ENCODE results near the gene ESYT2. TPM values are rescaled to one million over a fixed set of nuclear protein-coding genes. Genes with fewer than 3 reads are reported as not detected.

ESYT2 gene
- total RNA-seq, 1 experiment from 2014 or later: 98.3 TPM

- in situ Hi-C loops (cut with HindIII; ENCODE audit: low pct_unique_long_range_greater_than_20kb, low sequenced_read_pairs): no loop called here
Observed at GRCh38 chr7:158759245-158759614, 70.1 kb downstream of the ESYT2 start.

DNA sequence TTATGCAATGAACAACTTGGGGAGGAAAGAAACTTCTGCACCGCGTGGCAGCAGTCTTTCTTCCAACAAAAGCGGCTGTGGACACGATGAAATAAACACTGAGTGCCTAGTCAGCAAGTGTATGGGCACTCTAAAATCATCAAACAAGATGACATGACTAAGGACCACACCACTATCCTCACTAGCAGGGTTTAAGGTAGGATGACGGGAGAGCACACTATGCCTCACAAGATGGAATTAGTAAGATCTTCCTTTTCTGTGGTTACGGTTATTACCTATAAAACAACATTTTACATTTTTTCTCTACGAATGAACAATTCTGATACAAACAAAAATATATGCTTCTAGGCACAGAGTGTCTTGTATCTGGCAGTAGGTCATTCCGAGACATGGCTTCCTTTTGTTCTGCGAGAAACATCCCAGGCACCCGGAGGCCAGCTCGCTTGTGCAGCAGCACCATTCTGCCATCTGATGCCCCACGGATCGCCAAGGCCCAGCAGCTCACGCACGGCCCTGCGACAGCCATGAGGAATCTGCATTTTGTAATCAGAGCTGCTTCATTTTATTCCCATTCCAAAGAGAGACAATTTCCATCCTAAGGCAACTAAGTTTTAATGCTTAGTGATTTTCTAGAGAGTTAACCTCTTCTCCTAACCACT is 70.6 kb downstream of the ESYT2 start:
- in situ Hi-C loops (cut with HindIII; ENCODE audit: low pct_unique_long_range_greater_than_20kb, low sequenced_read_pairs): no loop called here
- DNase-seq (ENCODE audit: low read depth): no peak

More at GRCh38 chr7:158759245-158759614, 70.1 kb downstream of the ESYT2 start:
- no peak for DNase-seq (ENCODE audit: low read depth)

- no peak for DNase-seq (ENCODE audit: low read depth)
- in situ Hi-C loops (cut with HindIII; ENCODE audit: low pct_unique_long_range_greater_than_20kb, low sequenced_read_pairs): no loop called here
Observed at GRCh38 chr7:158757404-158757989, 71.8 kb downstream of the ESYT2 start.

- in situ Hi-C loops (cut with HindIII; ENCODE audit: low pct_unique_long_range_greater_than_20kb, low sequenced_read_pairs): no loop called here
- no peak for DNase-seq (ENCODE audit: low read depth)
Observed at GRCh38 chr7:158754746-158755444, 74.4 kb downstream of the ESYT2 start.

- DNase-seq (ENCODE audit: low read depth): no peak
- in situ Hi-C loops (cut with HindIII; ENCODE audit: low pct_unique_long_range_greater_than_20kb, low sequenced_read_pairs): no loop called here
Observed at GRCh38 chr7:158753900-158754299, 75.4 kb downstream of the ESYT2 start.

DNA sequence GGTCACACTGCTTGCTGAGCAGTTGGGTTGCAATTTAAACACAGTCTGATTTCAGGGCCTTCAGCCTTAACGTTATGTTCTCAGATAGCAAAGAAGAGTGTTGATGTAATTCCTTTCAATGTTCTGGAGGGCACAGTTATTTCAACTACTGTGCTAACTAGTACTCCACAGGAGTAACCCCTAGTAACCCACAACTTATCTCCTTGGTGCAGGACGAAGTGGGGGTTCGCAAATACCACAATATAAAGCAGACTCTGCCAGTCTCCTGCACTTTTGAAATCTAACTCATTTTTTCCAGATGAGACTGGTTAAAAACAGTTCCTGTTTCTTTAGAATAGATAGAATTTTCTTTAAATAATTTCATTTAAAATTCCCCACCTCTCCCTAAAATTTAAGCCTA is 77.6 kb downstream of the ESYT2 start:
- no peak for DNase-seq (ENCODE audit: low read depth)
- in situ Hi-C loops (cut with HindIII; ENCODE audit: low pct_unique_long_range_greater_than_20kb, low sequenced_read_pairs): no loop called here

DNA sequence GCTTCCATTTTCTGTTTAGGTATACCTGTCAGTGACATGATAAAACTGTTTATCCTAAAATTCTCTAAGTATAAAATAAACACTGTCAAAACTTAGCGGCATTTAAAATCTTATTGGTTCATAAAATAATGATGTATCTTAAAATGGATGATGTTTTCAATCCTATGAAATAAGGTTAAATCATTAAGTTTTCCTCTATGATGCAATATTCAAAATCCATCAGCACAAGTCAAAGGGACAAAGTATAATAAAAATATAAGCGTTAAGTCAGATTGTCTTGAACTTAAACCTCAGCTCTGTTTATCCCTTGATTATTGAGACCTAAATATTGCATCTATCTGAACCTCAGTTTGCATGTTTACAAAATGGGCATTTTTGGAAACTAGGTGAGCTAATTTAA is 78.1 kb downstream of the ESYT2 start:
- in situ Hi-C loops (cut with HindIII; ENCODE audit: low pct_unique_long_range_greater_than_20kb, low sequenced_read_pairs): no loop called here
- DNase-seq (ENCODE audit: low read depth): no peak

DNA sequence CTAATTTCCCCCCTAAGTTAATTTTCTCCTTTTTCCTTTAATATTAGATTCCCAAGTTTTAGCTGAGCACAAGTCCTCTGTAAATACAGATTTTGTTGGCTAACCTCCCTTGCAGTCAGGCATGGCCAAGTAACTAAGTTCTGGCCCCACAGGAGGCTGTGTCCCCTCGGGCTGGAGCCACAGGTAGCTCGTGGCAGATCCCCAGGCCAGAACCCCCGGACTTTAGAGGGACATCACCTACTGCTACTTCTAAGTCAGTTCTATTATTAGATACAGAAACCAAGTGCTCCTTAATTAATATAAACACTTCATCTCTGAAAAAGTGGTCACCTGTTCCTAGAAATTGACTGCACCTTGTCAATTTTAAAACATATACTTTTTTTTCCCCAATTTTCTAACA is 78.6 kb downstream of the ESYT2 start:
- DNase-seq (ENCODE audit: low read depth): no peak
- in situ Hi-C loops (cut with HindIII; ENCODE audit: low pct_unique_long_range_greater_than_20kb, low sequenced_read_pairs): no loop called here

GRCh38 chr7:158749396-158749795 is 79.9 kb downstream of the ESYT2 start:
- DNase-seq (ENCODE audit: low read depth): no peak
- in situ Hi-C loops (cut with HindIII; ENCODE audit: low pct_unique_long_range_greater_than_20kb, low sequenced_read_pairs): no loop called here

DNA sequence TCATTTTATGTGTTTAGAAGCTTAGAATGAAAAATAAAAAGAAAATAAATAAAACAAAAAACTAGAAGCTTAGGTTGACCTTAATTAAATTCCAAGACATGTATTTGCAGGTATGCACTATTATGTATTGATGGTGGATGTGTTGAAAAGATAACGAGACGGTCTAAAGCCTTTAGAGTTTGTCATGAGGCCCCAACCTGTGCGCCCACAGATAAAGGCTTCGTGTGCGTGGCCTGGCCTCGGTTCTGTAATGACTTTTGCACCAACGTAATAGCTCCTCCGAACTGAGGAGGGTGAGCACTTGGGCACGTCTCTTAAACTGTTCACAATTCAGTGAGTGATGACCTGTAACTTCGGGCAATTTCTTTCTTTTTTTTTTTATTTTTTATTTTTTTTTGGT is 81.0 kb downstream of the ESYT2 start:
- no peak for DNase-seq (ENCODE audit: low read depth)
- in situ Hi-C loops (cut with HindIII; ENCODE audit: low pct_unique_long_range_greater_than_20kb, low sequenced_read_pairs): no loop called here

GRCh38 chr7:158747408-158747807 is 81.9 kb downstream of the ESYT2 start:
- in situ Hi-C loops (cut with HindIII; ENCODE audit: low pct_unique_long_range_greater_than_20kb, low sequenced_read_pairs): no loop called here

GRCh38 chr7:158746957-158747356 is 82.4 kb downstream of the ESYT2 start:
- no peak for DNase-seq (ENCODE audit: low read depth)
- in situ Hi-C loops (cut with HindIII; ENCODE audit: low pct_unique_long_range_greater_than_20kb, low sequenced_read_pairs): no loop called here

More at GRCh38 chr7:158747408-158747807, 81.9 kb downstream of the ESYT2 start:
- DNase-seq (ENCODE audit: low read depth): no peak

GRCh38 chr7:158745057-158745715 is 84.1 kb downstream of the ESYT2 start:
- no peak for DNase-seq (ENCODE audit: low read depth)
- in situ Hi-C loops (cut with HindIII; ENCODE audit: low pct_unique_long_range_greater_than_20kb, low sequenced_read_pairs): no loop called here

- in situ Hi-C loops (cut with HindIII; ENCODE audit: low pct_unique_long_range_greater_than_20kb, low sequenced_read_pairs): no loop called here
- DNase-seq (ENCODE audit: low read depth): no peak
Observed at GRCh38 chr7:158744070-158744469, 85.2 kb downstream of the ESYT2 start.

DNA sequence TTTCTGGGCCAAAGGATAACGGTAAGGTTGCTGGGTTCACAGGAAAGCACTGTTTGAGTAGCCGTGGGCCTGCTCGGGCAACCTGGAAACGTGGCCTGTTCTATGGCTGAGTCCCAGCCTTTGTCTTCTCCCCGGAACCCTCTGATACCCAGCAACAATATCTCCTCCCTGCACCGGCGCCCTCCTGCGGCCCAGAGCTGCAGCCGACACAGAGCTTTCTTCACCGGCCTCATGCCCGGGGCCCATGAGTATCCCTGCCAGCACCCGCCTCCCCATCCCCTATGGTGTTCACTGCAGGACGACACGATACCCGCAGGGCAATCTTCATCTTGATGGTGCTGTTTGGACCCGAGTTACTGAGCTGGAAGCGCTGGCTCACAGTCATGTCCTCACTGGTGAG is 86.1 kb downstream of the ESYT2 start:
- in situ Hi-C loops (cut with HindIII; ENCODE audit: low pct_unique_long_range_greater_than_20kb, low sequenced_read_pairs): no loop called here
- no peak for DNase-seq (ENCODE audit: low read depth)

DNA sequence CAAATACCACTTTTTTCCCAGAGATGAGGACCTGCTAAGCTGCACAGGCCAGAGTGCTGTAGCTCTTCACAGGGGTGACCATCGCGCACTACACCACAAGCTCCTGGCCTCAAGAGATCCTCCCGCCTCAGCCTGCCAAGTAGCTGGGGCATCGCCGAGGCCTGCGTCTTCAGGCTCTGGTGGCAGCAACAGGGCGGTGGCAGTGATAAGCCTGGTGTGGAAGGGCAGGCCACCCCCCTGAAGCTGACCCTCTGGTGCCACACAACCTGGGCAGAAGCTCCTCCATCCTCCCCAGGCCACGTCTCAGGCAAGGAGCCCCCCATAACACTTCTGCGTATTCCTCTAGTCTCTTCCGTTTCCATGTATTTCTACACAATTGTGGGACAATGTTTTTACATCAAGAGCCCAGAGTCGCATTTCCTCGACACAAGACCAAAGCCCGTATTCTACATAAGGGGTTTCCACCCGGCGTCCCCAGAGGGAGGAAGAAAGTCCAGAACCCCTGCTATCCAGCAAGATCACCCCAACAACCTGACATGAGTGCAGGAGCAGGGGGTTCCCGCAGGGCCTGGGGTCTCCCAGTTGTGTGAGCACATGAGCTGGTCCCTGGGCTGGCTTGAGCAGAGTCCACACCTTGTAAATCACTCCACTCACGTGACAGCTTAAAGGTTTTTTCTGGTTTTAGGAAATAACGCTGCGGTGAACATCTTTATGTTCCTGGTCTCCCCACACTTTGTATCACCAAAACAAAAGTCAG is 87.1 kb downstream of the ESYT2 start:
- in situ Hi-C loops (cut with HindIII; ENCODE audit: low pct_unique_long_range_greater_than_20kb, low sequenced_read_pairs): no loop called here
- no peak for DNase-seq (ENCODE audit: low read depth)

GRCh38 chr7:158741294-158741666 is 88.0 kb downstream of the ESYT2 start:
- no peak for DNase-seq (ENCODE audit: low read depth)

DNA sequence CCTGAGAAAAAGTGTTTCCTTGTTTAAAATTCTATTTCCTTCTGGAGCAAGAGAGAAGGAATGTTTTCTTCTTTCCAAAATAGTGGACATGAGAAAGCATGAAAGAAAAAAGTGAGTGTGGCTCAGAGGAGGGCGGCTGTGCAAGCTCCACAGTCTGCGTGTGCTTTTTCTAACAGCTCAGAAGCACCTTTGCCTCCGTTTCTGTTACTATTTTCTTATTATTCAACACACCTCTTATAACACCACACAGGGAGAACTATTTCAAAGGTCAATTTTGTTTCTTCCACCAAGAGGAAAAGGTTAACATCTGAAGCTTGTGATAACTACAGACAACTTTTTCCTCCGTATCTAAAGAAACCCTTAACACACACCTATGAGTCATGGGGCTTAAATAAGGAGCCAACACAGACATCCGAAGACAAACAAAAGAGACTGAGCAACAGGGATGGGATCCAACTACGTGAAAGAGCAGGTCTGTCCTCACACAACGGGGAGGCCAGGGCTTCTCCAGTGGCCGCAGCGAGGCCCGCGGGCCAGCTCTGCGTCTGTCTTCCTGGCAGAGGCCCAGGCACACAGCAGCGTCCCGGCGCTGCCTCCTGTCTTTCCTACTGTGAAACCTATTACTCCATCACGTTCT is 88.5 kb downstream of the ESYT2 start:
- DNase-seq (ENCODE audit: low read depth): no peak
- in situ Hi-C loops (cut with HindIII; ENCODE audit: low pct_unique_long_range_greater_than_20kb, low sequenced_read_pairs): no loop called here

More at GRCh38 chr7:158741294-158741666, 88.0 kb downstream of the ESYT2 start:
- in situ Hi-C loops (cut with HindIII; ENCODE audit: low pct_unique_long_range_greater_than_20kb, low sequenced_read_pairs): no loop called here

Data from Caki2 (cell line).